Heart right ventricle (tissue), 16 donors: ENCODE results near the gene CUL2. TPM values are rescaled to one million over a fixed set of nuclear protein-coding genes. Genes with fewer than 3 reads are reported as not detected.

Experiments used
- ATAC-seq, 8 donors: fragments of 200-7000 bp; cut with Tn5 transposase; one replicate each; pipeline ENCODE4 v1.9.1; 2020; ENCODE audit warnings: mild to moderate bottlenecking in 8 of 8, moderate library complexity in 8 of 8, moderate number of reproducible peaks in 1 of 8
- DNase-seq, 2 donors: peaks; one replicate each; pipeline ENCODE4 v3.0.0-alpha.2; 2020
- H3K27ac ChIP-seq, 10 donors: fragments of 200-600 bp; sonication (generic) in 2 of 10; one replicate each; pipeline versions ENCODE4 v1.5.0 to v1.8.0; 2020 to 2022; ENCODE audit warnings: mild to moderate bottlenecking in 3 of 10
- H3K27me3 ChIP-seq, 7 donors: fragments of 200-600 bp; one replicate each; pipeline ENCODE4 v1.8.0; 2021 to 2022; ENCODE audit warnings: mild to moderate bottlenecking in 2 of 7
- H3K36me3 ChIP-seq, 9 donors: fragments of 200-600 bp; sonication (generic) in 1 of 9; one replicate each; pipeline versions ENCODE4 v1.5.0 to v1.8.0; 2020 to 2022; ENCODE audit warnings: mild to moderate bottlenecking in 2 of 9
- H3K4me1 ChIP-seq, 9 donors: fragments of 200-600 bp; sonication (generic) in 1 of 9; one replicate each; pipeline versions ENCODE4 v1.5.0 to v1.8.0; 2020 to 2022; ENCODE audit warnings: mild to moderate bottlenecking in 4 of 9
- H3K4me3 ChIP-seq, 10 donors: fragments of 200-600 bp; sonication (generic) in 2 of 10; one replicate each; pipeline versions ENCODE4 v1.5.0 to v1.8.0; 2020 to 2022; ENCODE audit warnings: mild to moderate bottlenecking in 7 of 10, moderate library complexity in 2 of 10
- H3K9me3 ChIP-seq, 11 donors: fragments of 200-600 bp in 10 of 11; sonication (generic) in 2 of 11; one replicate each; pipeline versions ENCODE4 v1.5.0 to v1.8.0; 2013 to 2022; ENCODE audit warnings: mild to moderate bottlenecking in 2 of 11, control low read depth in 1 of 11, moderate library complexity in 1 of 11
- CTCF ChIP-seq, 9 donors: fragments of 200-600 bp; sonication (generic) in 2 of 9; IDR thresholded peaks; one replicate each; pipeline versions ENCODE4 v1.5.0 to v1.8.0; 2021 to 2022; ENCODE audit warnings: antibody characterized with exemption in 9 of 9, mild to moderate bottlenecking in 5 of 9, moderate library complexity in 1 of 9
- WGBS, 2 donors: extraction: QIAGEN DNeasy Blood & Tissue Kit; methylation state at CpG; one replicate each; pipeline ENCODE4 v1.1.7; 2013; ENCODE audit warnings: inconsistent platforms in 1 of 2; 5-methylcytosine and 5-hydroxymethylcytosine counted together
- intact Hi-C, 10 donors: fragments of 100-400 bp; cut with DNase I; formaldehyde crosslinking; loops; one replicate each; pipeline versions ENCODE4 v1.11.1 to v1.14.2; 2022
- polyA plus RNA-seq, 2 donors: library from polyadenylated mRNA; stranded (reverse); fragments of 200-250 nt; gene quantifications; one replicate each; pipeline ENCODE4 v1.2.3, GENCODE V29; 2013
- total RNA-seq, 10 donors: library from RNA; stranded (reverse); fragmentation: NEBNext Ultra II Directional in 3 of 10; extraction: Animal tissue kit (Norgen Biotek cat#: 25700) in 3 of 10; gene quantifications; one replicate each; pipeline versions ENCODE4 v1.2.1 to v1.2.4, GENCODE V29; 2021 to 2023
- donor health status: Arrhythmogenic right ventricular cardiomyopathy.
- donor health status: ischemic (EF 13 %, LVEDD 7.1; RV severe dilation, severe dysfunction).
- donor health status: healthy with polysubstance abuse.
- donor health status: DM: no; HTN: yes; CAD: no.
- donor health status: DM: no; HTN: no; CAD: no.
- donor health status: ischemic (EF 25% LVEDD 6.9; RV normal size, moderate dysfunction).
- donor health status: ischemic (EF 25% LVEDD 5.7; RV mildly dilated, moderate dysfunction).
- donor health status: healthy.
- donor health status: DM: yes; HTN: yes; CAD: no.
- donor health status: Ischemic cardiomyopathy.
- donor health status: ischemic (EF 35%, LVEDD 5.7; RV mildly dilated, moderate dysfunction).
- donor health status: nonischemic (EF 11% LVEDD 7.7; RV severe dilation, severe dysfunction).
- donor health status: DM: yes; HTN: yes; CAD: no.
- donor health status: PGD.
- donor health status: ischemic (EF 29% LVEDD 5.4; RV normal size, mild dysfunction).
- donor health status: nonischemic (EF 23%, LVEDD 6.1; RV moderate dilation, normal function).

Gene CUL2
- total and polyA plus RNA-seq, 12 donors, result 5.7 to 39.8 (median 37.0) TPM

DNA sequence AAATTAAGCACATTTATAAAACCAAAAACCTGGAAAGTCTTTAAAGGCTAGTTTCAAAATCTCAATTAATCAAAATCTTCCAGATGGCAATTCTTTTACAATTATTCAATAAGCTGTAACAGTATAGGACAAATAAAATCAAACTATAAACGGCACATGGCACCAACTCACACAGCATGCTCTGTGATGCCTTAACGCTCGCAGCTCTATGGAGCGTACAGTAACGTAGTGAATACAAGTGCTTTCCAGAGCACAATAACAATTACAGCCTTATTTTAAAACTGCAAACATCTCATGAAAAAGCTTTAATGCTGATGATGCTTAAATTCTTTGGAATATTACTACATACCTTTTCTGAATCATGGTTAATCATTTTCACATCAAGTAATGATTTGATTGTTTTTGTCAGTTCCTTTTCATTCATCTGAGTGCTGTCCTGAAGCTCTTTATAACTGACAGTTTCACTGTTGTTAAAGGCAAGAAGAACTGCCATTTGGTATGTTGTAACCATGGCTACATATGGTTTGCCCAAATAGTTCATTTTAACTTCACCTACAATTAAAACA, 74.2 kb downstream of the CUL2 start:
- no peak for DNase-seq
- intact Hi-C loops, result no loop called here
- ATAC-seq, result no peak
- TF ChIP-seq CTCF (IDR thresholded peaks at IDR 0.05), result no peak
- Histone ChIP-seq H3K27me3 (no peaks in the 10 kb centered on the region), H3K36me3 (peaks cover 0 to 89% (median 15%) of the 10 kb centered on the region in 9 donors), H3K4me1 (peaks cover 0 to 17% (median 5%) of the 10 kb centered on the region in 9 donors), H3K27ac (no peak overlapping the region), H3K9me3 (no peaks in the 10 kb centered on the region), H3K4me3 (no peak overlapping the region)
- WGBS, 2 donors, result 95 to 97% methylated on average over 5 of the region's 5 CpGs

- intact Hi-C loops, result no loop called here
- H3K4me1 ChIP-seq, result peaks cover 0 to 5% (median 0%) of the 10 kb centered on the region in 9 donors
- H3K27me3 ChIP-seq, result no peaks in the 10 kb centered on the region
- no peak for TF ChIP-seq CTCF (IDR thresholded peaks at IDR 0.05)
- ATAC-seq (no peak), DNase-seq (no peak)
- no peak overlapping the region for H3K4me3 ChIP-seq
- 92 to 94% methylated on average over 8 of the region's 8 CpGs for WGBS, 2 donors
- no peaks in the 10 kb centered on the region for H3K9me3 ChIP-seq
- no peak overlapping the region for H3K27ac ChIP-seq
- H3K36me3 ChIP-seq, result peaks cover 0 to 100% (median 28%) of the 10 kb centered on the region in 9 donors
Observed at GRCh38 chr10:35012781-35013180, 77.4 kb downstream of the CUL2 start.

DNA sequence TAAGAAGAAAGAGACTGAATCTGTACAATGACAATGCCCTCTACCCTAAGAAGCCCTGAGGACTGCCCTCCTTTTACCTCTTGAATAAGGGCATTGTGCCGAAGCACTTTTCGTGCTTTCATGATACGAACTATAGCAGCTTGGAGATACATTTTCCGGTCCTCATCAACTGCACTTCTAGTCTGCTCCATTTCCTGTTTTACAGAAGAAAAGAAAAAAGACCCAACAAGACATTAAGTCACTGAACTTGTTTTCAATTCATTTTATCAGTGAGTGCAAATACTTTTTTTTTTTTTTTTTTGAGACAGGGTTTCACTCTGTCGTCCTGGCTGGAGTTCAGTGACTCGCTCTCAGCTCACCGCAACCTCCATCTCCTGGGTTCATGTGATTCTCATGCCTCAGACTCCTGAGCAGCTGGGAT, 78.4 kb downstream of the CUL2 start:
- Histone ChIP-seq H3K4me1 (peaks cover 0 to 5% (median 0%) of the 10 kb centered on the region in 9 donors), H3K27ac (no peak overlapping the region), H3K4me3 (no peak overlapping the region), H3K36me3 (peaks cover 0 to 100% (median 25%) of the 10 kb centered on the region in 9 donors), H3K9me3 (no peaks in the 10 kb centered on the region), H3K27me3 (no peaks in the 10 kb centered on the region)
- TF ChIP-seq CTCF (IDR thresholded peaks at IDR 0.05), result no peak
- ATAC-seq (no peak), DNase-seq (no peak)
- intact Hi-C loops, result no loop called here
- 83 to 86% methylated on average over 7 of the region's 7 CpGs for WGBS, 2 donors

GRCh38 chr10:35007858-35008301, 82.3 kb downstream of the CUL2 start:
- WGBS, 2 donors, result 98% methylated on average over 4 of the region's 4 CpGs
- no peak for TF ChIP-seq CTCF (IDR thresholded peaks at IDR 0.05)
- Histone ChIP-seq H3K27ac (no peak overlapping the region), H3K4me1 (no peaks in the 10 kb centered on the region), H3K9me3 (no peaks in the 10 kb centered on the region), H3K27me3 (no peaks in the 10 kb centered on the region), H3K4me3 (no peak overlapping the region), H3K36me3 (peaks cover 0 to 69% (median 20%) of the 10 kb centered on the region in 9 donors)
- no peak for DNase-seq
- ATAC-seq, result no peak
- intact Hi-C loops, result no loop called here
